Stomach smooth muscle (tissue), 2 donors: ENCODE measurements around the gene FAM163A.

Experiments
- H3K27ac ChIP-seq: one replicate; pipeline ENCODE4 v1.7.0; 2013; ENCODE audit warnings: mild to moderate bottlenecking, low read length, inconsistent platforms
- H3K27me3 ChIP-seq, 2 donors: one replicate each; pipeline ENCODE4 v1.7.0; 2013; ENCODE audit warnings: low read length in 2 of 2; ENCODE audit not compliant: insufficient read depth in 2 of 2, control insufficient read depth in 1 of 2
- H3K36me3 ChIP-seq, 2 donors: one replicate each; pipeline ENCODE4 v1.7.0; 2013; ENCODE audit warnings: low read length in 2 of 2; ENCODE audit not compliant: control insufficient read depth in 2 of 2, insufficient read depth in 2 of 2
- H3K4me1 ChIP-seq: one replicate; pipeline ENCODE4 v1.7.0; 2013; ENCODE audit warnings: low read length; ENCODE audit not compliant: control insufficient read depth, insufficient read depth
- H3K4me3 ChIP-seq, 2 donors: one replicate each; pipeline ENCODE4 v1.7.0; 2013; ENCODE audit warnings: low read length in 2 of 2
- H3K9ac ChIP-seq, 2 donors: one replicate each; pipeline ENCODE4 v1.7.0; 2013; ENCODE audit warnings: low read length in 2 of 2, mild to moderate bottlenecking in 1 of 2
- H3K9me3 ChIP-seq, 2 donors: one replicate each; pipeline ENCODE4 v1.7.0; 2013; ENCODE audit warnings: low read length in 2 of 2; ENCODE audit not compliant: control insufficient read depth in 2 of 2
- donor health status: healthy.
- donor health status: Pancreatic carcinoma.

Gene FAM163A

DNA sequence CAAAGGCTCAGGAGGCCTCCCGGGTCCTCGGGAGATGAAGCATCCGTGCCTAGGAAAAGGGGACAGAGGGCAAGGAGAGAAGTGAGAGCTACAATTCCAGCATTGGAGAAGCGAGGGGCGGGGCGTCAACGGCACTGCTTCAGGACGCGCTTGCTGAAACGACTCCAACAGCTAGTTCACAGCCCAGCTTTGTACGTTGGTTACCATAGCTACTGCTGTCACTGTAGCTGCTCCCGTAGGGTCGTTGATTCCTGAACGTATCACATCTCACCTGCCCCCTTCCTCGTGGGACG lies 71.4 kb downstream of the FAM163A start:
- H3K27me3 ChIP-seq = peaks cover 0 to 2% of the 10 kb centered on the region in 2 donors
- H3K36me3 ChIP-seq = no peaks in the 10 kb centered on the region
- H3K9me3 ChIP-seq = no peaks in the 10 kb centered on the region
- peak overlapping the region; percentile 17 to 47 for H3K9ac ChIP-seq
- H3K27ac ChIP-seq = no peak overlapping the region
- peak overlapping the region; percentile 73 to 79 for H3K4me3 ChIP-seq
- H3K4me1 ChIP-seq = peaks cover 25% of the 10 kb centered on the region

DNA sequence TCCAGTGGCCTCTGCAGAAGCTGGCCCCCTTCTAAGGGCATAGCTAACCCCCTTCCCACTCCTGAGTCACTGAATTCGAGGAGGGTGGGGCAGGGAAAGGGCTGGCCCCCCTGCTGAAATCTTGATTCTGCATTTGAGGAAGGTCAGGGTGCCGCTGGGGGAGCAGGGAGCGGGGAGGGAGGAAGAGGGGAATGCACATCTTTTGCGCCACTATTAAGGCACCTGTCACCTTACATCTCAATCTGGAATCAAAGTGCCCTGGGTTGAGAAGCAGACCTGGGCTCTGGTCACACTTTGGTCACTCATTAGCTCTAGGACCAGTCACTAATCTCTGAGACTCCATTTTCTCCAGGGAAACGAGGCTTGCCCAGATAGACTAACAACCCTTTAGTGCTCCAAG lies 72.5 kb downstream of the FAM163A start:
- Histone ChIP-seq H3K27me3 (peaks cover 1 to 2% of the 10 kb centered on the region in 2 donors), H3K27ac (no peak overlapping the region), H3K4me3 (peak overlapping the region in 1 of 2 donors; percentile 79), H3K9ac (no peak overlapping the region), H3K36me3 (no peaks in the 10 kb centered on the region), H3K4me1 (peaks cover 22% of the 10 kb centered on the region), H3K9me3 (no peaks in the 10 kb centered on the region)

DNA sequence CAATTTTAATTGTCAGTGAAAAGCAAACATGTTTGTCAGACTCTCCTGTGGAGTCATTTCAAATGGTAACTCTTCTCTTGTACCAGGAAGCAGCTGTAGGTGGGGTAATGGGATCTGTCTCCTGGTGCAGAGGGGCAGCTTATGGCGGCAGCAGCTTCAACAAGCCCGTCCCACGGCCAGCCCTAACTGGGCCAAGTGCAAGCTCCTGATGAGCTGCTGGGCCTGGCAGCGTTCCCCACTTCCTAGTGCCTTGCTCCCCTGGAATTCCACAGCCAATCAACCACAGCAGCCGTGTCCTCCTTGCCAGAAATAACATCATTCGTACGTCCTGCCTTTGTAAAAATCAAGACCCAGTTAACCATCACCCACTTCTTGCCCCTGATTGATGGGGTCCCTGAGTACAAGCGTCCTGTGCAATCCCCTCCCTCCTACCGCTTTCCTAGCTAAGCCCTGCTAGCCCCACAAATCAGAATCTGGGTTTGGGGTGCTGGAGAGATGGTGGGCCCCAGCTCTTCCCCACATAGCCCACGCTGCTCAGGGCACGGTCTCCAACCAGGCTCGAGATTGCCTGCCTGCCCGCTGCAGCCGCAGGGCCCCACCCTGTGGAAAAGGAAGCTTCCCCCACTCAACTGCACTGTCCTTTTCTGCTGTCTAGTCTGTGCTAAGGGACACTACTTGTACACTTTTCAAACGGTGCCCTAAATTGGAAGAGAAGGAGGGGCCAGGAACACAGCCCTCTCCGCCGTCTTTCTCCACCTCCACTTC lies 73.3 kb downstream of the FAM163A start:
- Histone ChIP-seq H3K9ac (no peak overlapping the region), H3K4me3 (no peak overlapping the region), H3K4me1 (peaks cover 22% of the 10 kb centered on the region), H3K27me3 (peaks cover 2% of the 10 kb centered on the region in 2 donors), H3K27ac (no peak overlapping the region), H3K36me3 (no peaks in the 10 kb centered on the region), H3K9me3 (no peaks in the 10 kb centered on the region)

DNA sequence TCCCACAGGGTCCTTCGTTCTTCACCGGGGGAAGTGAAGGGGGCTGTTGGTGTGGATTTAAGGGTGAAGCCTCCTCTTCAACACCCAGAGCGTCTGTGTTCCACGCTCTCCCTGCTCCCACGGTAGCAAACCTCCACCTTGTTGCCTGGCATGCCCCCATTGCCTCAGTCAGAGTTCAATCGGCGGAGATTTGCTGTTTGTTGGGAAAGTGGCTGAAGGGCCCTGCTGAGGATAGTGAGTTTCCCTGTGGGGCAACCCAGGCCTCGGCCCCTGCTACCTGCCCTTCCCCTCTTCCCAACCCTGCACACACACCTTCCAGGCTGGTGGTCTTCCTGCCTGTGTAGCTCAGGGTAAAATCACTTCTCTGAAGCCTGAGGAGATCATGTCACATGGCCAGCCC lies 74.0 kb downstream of the FAM163A start:
- no peak overlapping the region for H3K27ac ChIP-seq

DNA sequence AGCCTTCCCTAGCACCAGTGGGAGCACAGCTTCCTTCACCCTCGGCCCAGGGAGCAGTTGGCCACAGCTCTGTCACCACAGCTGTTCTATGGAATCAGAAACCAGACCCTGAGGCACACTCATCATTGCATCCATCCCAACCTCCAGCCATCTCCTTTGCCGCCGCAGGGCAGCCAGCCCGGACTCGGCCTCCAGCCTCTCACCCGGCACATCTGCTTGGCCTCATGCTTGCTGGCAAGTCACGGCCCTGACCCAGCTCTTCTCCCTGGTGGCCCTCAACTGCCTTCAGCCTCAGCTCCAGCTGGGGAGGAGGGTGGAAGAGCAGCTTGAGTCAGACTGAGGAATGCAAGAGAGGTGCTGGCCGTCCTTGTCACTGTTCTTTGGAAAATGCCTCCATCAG lies 74.7 kb downstream of the FAM163A start:
- peaks cover 22% of the 10 kb centered on the region for H3K4me1 ChIP-seq
- no peaks in the 10 kb centered on the region for H3K36me3 ChIP-seq
- no peaks in the 10 kb centered on the region for H3K9me3 ChIP-seq
- peaks cover 2% of the 10 kb centered on the region in 2 donors for H3K27me3 ChIP-seq
- no peak overlapping the region for H3K4me3 ChIP-seq
- H3K27ac ChIP-seq = no peak overlapping the region
- H3K9ac ChIP-seq = no peak overlapping the region

More for the DNA sequence above, 74.0 kb downstream of the FAM163A start:
- Histone ChIP-seq H3K4me3 (no peak overlapping the region), H3K4me1 (peaks cover 22% of the 10 kb centered on the region), H3K9me3 (no peaks in the 10 kb centered on the region), H3K9ac (no peak overlapping the region), H3K27me3 (peaks cover 2% of the 10 kb centered on the region in 2 donors), H3K36me3 (no peaks in the 10 kb centered on the region)

DNA sequence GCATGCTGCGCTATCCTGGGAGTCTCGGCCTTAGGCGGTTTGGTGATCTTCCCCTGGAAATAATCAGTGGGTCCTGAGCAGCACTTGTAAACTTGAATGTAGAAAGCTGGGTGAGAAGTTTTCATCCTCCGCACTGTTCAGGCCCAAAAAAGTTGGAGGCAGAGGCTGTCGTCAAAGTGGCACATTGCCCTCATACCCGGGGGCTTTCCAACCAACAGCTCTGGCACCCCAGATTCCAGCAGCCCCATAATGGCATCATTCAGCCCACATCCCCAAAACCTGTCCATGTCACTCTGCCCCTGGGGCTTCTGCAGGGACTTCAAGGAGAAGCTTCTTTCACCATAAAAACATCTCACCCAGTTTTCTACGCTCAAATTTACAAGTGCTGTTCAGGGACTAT lies 75.2 kb downstream of the FAM163A start:
- peaks cover 2% of the 10 kb centered on the region in 2 donors for H3K27me3 ChIP-seq
- H3K4me3 ChIP-seq = no peak overlapping the region
- H3K4me1 ChIP-seq = peaks cover 22% of the 10 kb centered on the region
- no peaks in the 10 kb centered on the region for H3K36me3 ChIP-seq
- no peak overlapping the region for H3K9ac ChIP-seq
- no peak overlapping the region for H3K27ac ChIP-seq
- no peaks in the 10 kb centered on the region for H3K9me3 ChIP-seq

DNA sequence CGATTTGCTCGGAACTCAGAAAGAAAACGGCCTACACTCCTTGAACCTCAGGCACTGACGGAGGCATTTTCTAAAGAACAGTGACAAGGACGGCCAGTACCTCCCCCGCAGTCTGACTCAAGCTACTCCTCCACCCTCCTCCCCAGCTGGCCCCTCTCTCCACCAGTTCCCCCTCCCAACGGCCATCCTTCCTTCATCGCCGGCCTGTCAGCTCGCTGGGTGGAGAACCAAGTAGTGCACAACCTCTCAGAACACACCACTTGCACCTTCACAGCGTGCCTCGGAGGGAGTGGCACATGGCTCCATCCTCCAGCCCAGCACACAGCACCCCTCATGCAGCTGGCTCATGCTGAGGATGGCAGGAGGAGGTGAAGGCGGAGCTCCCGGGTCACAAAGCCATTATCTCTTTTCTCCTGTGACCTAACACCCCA lies 75.7 kb downstream of the FAM163A start:
- Histone ChIP-seq H3K4me1 (peaks cover 22% of the 10 kb centered on the region), H3K27ac (no peak overlapping the region), H3K36me3 (no peaks in the 10 kb centered on the region), H3K9ac (no peak overlapping the region), H3K27me3 (peaks cover 2% of the 10 kb centered on the region in 2 donors), H3K4me3 (no peak overlapping the region), H3K9me3 (no peaks in the 10 kb centered on the region)

DNA sequence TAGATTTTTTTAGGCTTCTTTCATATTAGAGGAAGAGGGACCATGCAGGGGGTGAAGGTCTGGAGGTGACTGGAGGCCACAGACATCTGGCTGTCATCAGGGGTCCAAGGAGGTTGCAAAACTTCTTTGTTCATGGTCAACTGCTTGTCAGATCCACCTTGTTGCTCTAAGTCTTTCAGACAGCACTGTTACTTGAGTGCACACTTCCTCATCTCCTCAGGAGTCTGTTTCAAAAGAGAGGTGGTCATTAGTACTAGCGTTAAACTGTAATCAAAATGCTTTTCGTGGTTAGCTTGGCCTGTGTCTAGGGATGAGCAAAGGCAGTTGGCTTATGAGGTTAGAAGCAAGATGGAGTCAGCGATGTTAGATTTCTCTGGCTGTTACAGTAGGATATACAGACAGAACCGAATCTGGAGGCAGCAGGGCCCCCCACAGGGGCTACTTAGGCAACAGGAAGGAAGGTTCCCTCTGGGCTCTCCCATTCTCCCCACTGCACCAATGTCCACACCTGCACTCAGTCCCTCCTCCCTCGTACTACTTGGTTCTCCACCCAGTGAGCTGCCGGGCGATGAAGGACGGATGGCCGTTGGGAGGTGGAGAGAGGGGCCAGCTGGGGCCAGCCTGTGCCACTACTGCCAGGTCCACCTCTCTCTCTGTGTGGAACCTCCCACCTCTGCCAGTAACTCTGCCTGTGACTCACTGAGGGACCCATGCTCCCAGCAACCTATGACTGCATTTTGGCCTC lies 77.3 kb downstream of the FAM163A start:
- Histone ChIP-seq H3K27ac (no peak overlapping the region), H3K36me3 (no peaks in the 10 kb centered on the region), H3K9ac (no peak overlapping the region), H3K27me3 (peaks cover 2% of the 10 kb centered on the region in 2 donors), H3K9me3 (no peaks in the 10 kb centered on the region), H3K4me3 (no peak overlapping the region), H3K4me1 (peaks cover 10% of the 10 kb centered on the region)

DNA sequence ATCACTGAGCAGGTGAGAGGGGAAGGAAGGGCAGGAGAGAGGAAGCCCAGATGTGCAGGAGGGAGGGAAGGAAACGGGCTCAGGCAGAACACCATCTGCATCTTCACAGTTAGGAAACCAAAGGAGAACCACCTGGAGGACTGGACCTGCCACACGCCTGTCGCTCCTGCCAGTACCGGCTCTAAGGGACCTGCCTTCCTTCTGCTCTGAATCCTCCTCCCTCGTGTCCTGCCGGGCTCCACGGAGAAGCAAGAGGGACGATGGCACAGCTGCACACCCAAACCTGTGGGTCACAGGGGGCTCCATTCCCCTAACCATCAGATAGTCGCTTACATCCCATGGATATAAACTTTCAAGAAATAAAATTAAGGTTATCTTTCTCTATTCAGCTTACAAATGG lies 78.4 kb downstream of the FAM163A start:
- Histone ChIP-seq H3K36me3 (no peaks in the 10 kb centered on the region), H3K4me3 (no peak overlapping the region), H3K4me1 (peaks cover 5% of the 10 kb centered on the region), H3K27ac (no peak overlapping the region), H3K9me3 (no peaks in the 10 kb centered on the region), H3K9ac (no peak overlapping the region), H3K27me3 (peaks cover 2% of the 10 kb centered on the region in 2 donors)

DNA sequence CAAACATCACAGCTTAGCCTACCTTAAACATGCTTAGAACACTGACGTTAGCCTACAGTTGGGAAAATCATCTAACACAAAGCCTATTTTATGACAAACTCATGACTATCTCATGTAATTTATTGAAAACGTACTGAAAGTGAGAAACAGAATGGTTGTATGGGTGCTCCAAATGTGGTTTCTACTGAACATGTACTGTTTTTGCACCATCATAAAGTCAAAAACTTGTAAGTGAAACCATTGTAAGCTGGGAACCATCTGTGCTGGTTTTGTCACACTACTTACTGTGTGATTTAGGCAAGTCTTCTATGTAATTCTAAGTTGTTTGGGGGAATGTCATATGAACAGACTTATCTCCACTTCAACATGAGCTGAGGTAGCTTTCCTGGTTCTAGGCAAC lies 79.0 kb downstream of the FAM163A start:
- Histone ChIP-seq H3K27me3 (peaks cover 1 to 2% of the 10 kb centered on the region in 2 donors), H3K27ac (no peak overlapping the region), H3K36me3 (no peaks in the 10 kb centered on the region), H3K4me1 (peaks cover 5% of the 10 kb centered on the region), H3K9ac (no peak overlapping the region), H3K4me3 (no peak overlapping the region), H3K9me3 (no peaks in the 10 kb centered on the region)

DNA sequence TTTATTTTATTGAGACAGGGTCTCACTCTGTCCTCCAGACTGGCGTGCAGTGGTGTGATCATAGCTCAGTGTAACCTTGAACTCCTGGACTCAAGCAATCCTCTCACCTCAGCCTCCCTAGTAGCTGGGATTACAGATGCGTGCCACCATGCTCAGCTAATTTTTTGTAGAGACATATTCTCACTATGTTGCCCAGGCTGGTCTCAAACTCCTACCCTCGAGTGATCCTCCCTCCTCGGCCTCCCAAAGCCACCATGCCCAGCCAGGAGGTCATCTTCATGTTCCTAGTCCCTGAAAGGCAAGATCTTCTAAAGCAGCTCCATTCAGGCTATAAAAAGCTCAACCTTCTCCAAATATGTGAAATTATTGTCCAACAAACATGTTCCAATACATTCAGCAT lies 80.6 kb downstream of the FAM163A start:
- H3K27ac ChIP-seq = no peak overlapping the region
- H3K4me1 ChIP-seq = peaks cover 2% of the 10 kb centered on the region
- H3K36me3 ChIP-seq = no peaks in the 10 kb centered on the region
- peaks cover 0 to 2% of the 10 kb centered on the region in 2 donors for H3K27me3 ChIP-seq
- H3K9ac ChIP-seq = no peak overlapping the region
- no peak overlapping the region for H3K4me3 ChIP-seq
- no peaks in the 10 kb centered on the region for H3K9me3 ChIP-seq
